WTC11 (cell line): ENCODE results near the gene KCNMA1. TPM values are rescaled to one million over a fixed set of nuclear protein-coding genes. Genes with fewer than 3 reads are reported as not detected.

Experiments used
- ATAC-seq: fragments of 200-7000 bp; cut with Tn5 transposase; 2 replicates; pipeline ENCODE4 v1.10.0; 2021; ENCODE audit warnings: mild to moderate bottlenecking, moderate library complexity
- CTCF ChIA-PET: fragments of 300-600 bp; sonication (Branson Sonifier 250); formaldehyde crosslinking; loops from one replicate; lab custom pipeline; 2021; ENCODE audit warnings: antibody characterized with exemption; lab: Charles Lee
- POLR2A ChIA-PET: fragments of 350-600 bp; sonication (Branson Sonifier 250); formaldehyde crosslinking; loops from one replicate; lab custom pipeline; 2021; ENCODE audit warnings: antibody characterized with exemption; lab: Charles Lee
- DNase-seq: peaks from one replicate; pipeline ENCODE4 v3.0.0; 2021; ENCODE audit warnings: low spot score
- H3K27ac Mint-ChIP-seq: 2 replicates; pipeline ENCODE4 v1.8.0; 2021; ENCODE audit warnings: mixed read lengths
- H3K27me3 Mint-ChIP-seq: 2 replicates; pipeline ENCODE4 v1.8.0; 2021; ENCODE audit warnings: low read depth, mild to moderate bottlenecking, moderate library complexity, mixed read lengths
- H3K36me3 Mint-ChIP-seq: 2 replicates; pipeline ENCODE4 v1.8.0; 2021; ENCODE audit warnings: mixed read lengths
- H3K4me1 Mint-ChIP-seq: 2 replicates; pipeline ENCODE4 v1.8.0; 2022; ENCODE audit warnings: mixed read lengths
- H3K4me3 Mint-ChIP-seq: 2 replicates; pipeline ENCODE4 v1.8.0; 2021; ENCODE audit warnings: mild to moderate bottlenecking, moderate library complexity, mixed read lengths
- H3K9me3 Mint-ChIP-seq: 2 replicates; pipeline ENCODE4 v1.8.0; 2021; ENCODE audit warnings: mixed read lengths
- AFF4 ChIP-seq: sonication (generic); formaldehyde crosslinking; IDR thresholded peaks from 2 replicates; pipeline ENCODE4 v1.8.1; 2023; ENCODE audit warnings: mild to moderate bottlenecking, missing genetic modification reagents, borderline replicate concordance
- ATF6 ChIP-seq: sonication (generic); formaldehyde crosslinking; IDR thresholded peaks from 2 replicates; pipeline ENCODE4 v1.8.1; 2023; ENCODE audit warnings: mild to moderate bottlenecking, missing genetic modification reagents
- CBFB ChIP-seq: sonication (generic); formaldehyde crosslinking; IDR thresholded peaks from 2 replicates; pipeline ENCODE4 v1.8.1; 2022; ENCODE audit warnings: mild to moderate bottlenecking, low read depth, missing genetic modification reagents
- FOXK1 ChIP-seq: sonication (generic); formaldehyde crosslinking; IDR thresholded peaks from 2 replicates; pipeline ENCODE4 v1.8.0; 2022; ENCODE audit warnings: mild to moderate bottlenecking, moderate library complexity, missing genetic modification reagents
- FOXP1 ChIP-seq: sonication (generic); formaldehyde crosslinking; IDR thresholded peaks from 2 replicates; pipeline ENCODE4 v1.8.0; 2022; ENCODE audit warnings: missing genetic modification reagents, mild to moderate bottlenecking, moderate library complexity, borderline replicate concordance
- HMGXB4 ChIP-seq: sonication (generic); formaldehyde crosslinking; IDR thresholded peaks from 2 replicates; pipeline ENCODE4 v1.8.1; 2023; ENCODE audit warnings: mild to moderate bottlenecking, moderate library complexity, missing genetic modification reagents
- IRF2 ChIP-seq: sonication (generic); formaldehyde crosslinking; IDR thresholded peaks from 2 replicates; pipeline ENCODE4 v1.8.0; 2022; ENCODE audit warnings: low read depth, missing genetic modification reagents, borderline replicate concordance
- NFATC4 ChIP-seq: fragments of 250-450 bp; sonication (Bioruptor Pico); IDR thresholded peaks from 2 replicates; pipeline ENCODE4 v1.9.0; 2021; ENCODE audit warnings: mild to moderate bottlenecking
- NFYB ChIP-seq: sonication (generic); formaldehyde crosslinking; conservative IDR thresholded peaks from 2 replicates; pipeline ENCODE4 v1.8.0; 2022; ENCODE audit warnings: low read depth, missing genetic modification reagents
- RORB ChIP-seq: fragments of 250-450 bp; sonication (Bioruptor Pico); IDR thresholded peaks from 2 replicates; pipeline ENCODE4 v1.9.0; 2021; ENCODE audit warnings: mild to moderate bottlenecking
- SMAD4 ChIP-seq: sonication (generic); formaldehyde crosslinking; IDR thresholded peaks from 2 replicates; pipeline ENCODE4 v1.8.0; 2022; ENCODE audit warnings: mild to moderate bottlenecking, missing genetic modification reagents
- SP1 ChIP-seq: sonication (generic); formaldehyde crosslinking; conservative IDR thresholded peaks from 2 replicates; pipeline ENCODE4 v1.8.1; 2022; ENCODE audit warnings: missing genetic modification reagents
- STAT6 ChIP-seq: sonication (generic); formaldehyde crosslinking; conservative IDR thresholded peaks from 2 replicates; pipeline ENCODE4 v1.8.1; 2023; ENCODE audit warnings: mild to moderate bottlenecking, low read depth, missing genetic modification reagents, moderate library complexity
- ZBTB21 ChIP-seq: sonication (generic); formaldehyde crosslinking; IDR thresholded peaks from 2 replicates; pipeline ENCODE4 v1.8.1; 2023; ENCODE audit warnings: mild to moderate bottlenecking, missing genetic modification reagents, borderline replicate concordance
- ZNF138 ChIP-seq: sonication (generic); formaldehyde crosslinking; conservative IDR thresholded peaks from 2 replicates; pipeline ENCODE4 v1.8.1; 2022; ENCODE audit warnings: mild to moderate bottlenecking, moderate library complexity, missing genetic modification reagents
- ZNF219 ChIP-seq: sonication (generic); formaldehyde crosslinking; IDR thresholded peaks from 2 replicates; pipeline ENCODE4 v1.8.0; 2023; ENCODE audit warnings: missing genetic modification reagents, mild to moderate bottlenecking, borderline replicate concordance
- ZNF423 ChIP-seq: fragments of 250-450 bp; sonication (Bioruptor Pico); IDR thresholded peaks from 2 replicates; pipeline ENCODE4 v2.1.2; 2022; ENCODE audit warnings: mild to moderate bottlenecking, moderate library complexity
- total RNA-seq: library from RNA; stranded (reverse); gene quantifications from 3 replicates; pipeline ENCODE4 v1.2.3, GENCODE V29; 2021

KCNMA1 gene
- total RNA-seq, 1 experiment from 2014 or later = 7.3 TPM

- ChIA-PET POLR2A (no interaction called here), CTCF (interaction anchor here (0.7 to 2.9 kb wide), 9 partner anchors 12 to 333 kb away, joined by 3 to 11 read pairs (median 4); no protein-coding TSS in a partner anchor)
- TF ChIP-seq SMAD4 (CRISPR knock-in tag) (no peak), NFATC4 (CRISPR knock-in tag) (no peak), ATF6 (no peak), HMGXB4 (CRISPR knock-in tag) (no peak), ZNF423 (CRISPR knock-in tag) (no peak), AFF4 (CRISPR knock-in tag) (no peak), IRF2 (CRISPR knock-in tag) (no peak), FOXK1 (CRISPR knock-in tag) (no peak), ZNF138 (CRISPR knock-in tag) (no peak), FOXP1 (no peak), RORB (CRISPR knock-in tag) (no peak), NFYB (no peak), SP1 (no peak), ZBTB21 (CRISPR knock-in tag) (no peak), STAT6 (CRISPR knock-in tag) (no peak), CBFB (CRISPR knock-in tag) (no peak), ZNF219 (CRISPR knock-in tag) (no peak)
- Mint-ChIP-seq H3K4me3 (no peak overlapping the region), H3K36me3 (no peaks in the 10 kb centered on the region), H3K27ac (no peak overlapping the region), H3K27me3 (no peaks in the 10 kb centered on the region), H3K4me1 (0 out of 2 replicates have a peak, but pooled peaks cover 5% of the 10 kb centered on the region), H3K9me3 (no peaks in the 10 kb centered on the region)
- DNase-seq = no peak
- no peak; the same call in 1 of the 2 replicates for ATAC-seq
Measured at GRCh38 chr10:77378366-77379349, 258.9 kb downstream of the KCNMA1 start.
